ENCODE results near the gene FHIP1A.

DNA sequence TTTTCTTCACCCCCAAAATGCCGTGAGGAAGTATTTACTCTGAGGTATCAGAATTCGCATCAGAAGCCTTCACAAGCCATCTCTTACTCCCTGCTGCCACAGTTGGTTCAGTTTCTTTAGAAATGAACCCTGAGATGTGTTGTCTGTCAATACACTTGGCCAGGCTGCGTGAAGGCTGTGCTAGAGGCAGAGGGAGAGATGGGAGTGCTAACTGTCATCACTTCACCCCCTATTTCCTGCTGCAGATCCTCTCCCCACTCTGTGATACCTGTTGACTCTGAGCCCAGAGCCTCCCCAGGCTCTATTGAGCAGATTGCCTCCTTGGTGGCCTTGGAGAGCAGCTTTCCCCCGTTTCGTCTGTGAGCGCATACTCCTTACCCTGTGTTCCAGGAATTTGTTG is 34.8 kb downstream of the FHIP1A start:
- TF ChIP-seq POLR2A (IDR thresholded peaks at IDR 0.05) (no peak), POLR2AphosphoS5 (IDR thresholded peaks at IDR 0.05) (no peak), EP300 (IDR thresholded peaks at IDR 0.05) (no peak)
- TF ChIP-seq, protein P1, sequence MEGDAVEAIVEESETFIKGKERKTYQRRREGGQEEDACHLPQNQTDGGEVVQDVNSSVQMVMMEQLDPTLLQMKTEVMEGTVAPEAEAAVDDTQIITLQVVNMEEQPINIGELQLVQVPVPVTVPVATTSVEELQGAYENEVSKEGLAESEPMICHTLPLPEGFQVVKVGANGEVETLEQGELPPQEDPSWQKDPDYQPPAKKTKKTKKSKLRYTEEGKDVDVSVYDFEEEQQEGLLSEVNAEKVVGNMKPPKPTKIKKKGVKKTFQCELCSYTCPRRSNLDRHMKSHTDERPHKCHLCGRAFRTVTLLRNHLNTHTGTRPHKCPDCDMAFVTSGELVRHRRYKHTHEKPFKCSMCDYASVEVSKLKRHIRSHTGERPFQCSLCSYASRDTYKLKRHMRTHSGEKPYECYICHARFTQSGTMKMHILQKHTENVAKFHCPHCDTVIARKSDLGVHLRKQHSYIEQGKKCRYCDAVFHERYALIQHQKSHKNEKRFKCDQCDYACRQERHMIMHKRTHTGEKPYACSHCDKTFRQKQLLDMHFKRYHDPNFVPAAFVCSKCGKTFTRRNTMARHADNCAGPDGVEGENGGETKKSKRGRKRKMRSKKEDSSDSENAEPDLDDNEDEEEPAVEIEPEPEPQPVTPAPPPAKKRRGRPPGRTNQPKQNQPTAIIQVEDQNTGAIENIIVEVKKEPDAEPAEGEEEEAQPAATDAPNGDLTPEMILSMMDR (IDR thresholded peaks at IDR 0.05): no peak

Measured in upper lobe of left lung (tissue), 4 donors.